HG02885 (cell line): ENCODE measurements around the gene ARHGEF37.
A peak's percentile ranks its signal among the peaks of the same experiment; 100 is the strongest.
"Not testable (repeated sequence)": the region's sequence is repeated elsewhere in the genome, so short reads cannot be mapped to it uniquely, and the experiment has no call there.

ENCODE experiments used
- ATAC-seq: cut with Tn5 transposase; IDR thresholded peaks from one replicate; pipeline ENCODE4 v1.9.1; 2021; ENCODE audit warnings: mild to moderate bottlenecking; ENCODE audit not compliant: unreplicated experiment, poor library complexity

The ARHGEF37 gene

GRCh38 chr5:149564542-149565140, 16.7 kb upstream of the ARHGEF37 start:
- ATAC-seq, result peak; percentile 93

- ATAC-seq, result no peak
Measured at GRCh38 chr5:149567226-149567625, 14.1 kb upstream of the ARHGEF37 start.

- ATAC-seq, result no peak
Measured at GRCh38 chr5:149572170-149572569, 9.1 kb upstream of the ARHGEF37 start.

GRCh38 chr5:149572576-149573231, 8.6 kb upstream of the ARHGEF37 start:
- no peak for ATAC-seq

GRCh38 chr5:149575131-149575530, 6.2 kb upstream of the ARHGEF37 start:
- ATAC-seq, result no peak

GRCh38 chr5:149576021-149576420, 5.3 kb upstream of the ARHGEF37 start:
- no peak for ATAC-seq

GRCh38 chr5:149578896-149579295, 2.4 kb upstream of the ARHGEF37 start:
- ATAC-seq, result no peak

- no peak for ATAC-seq
Measured at GRCh38 chr5:149580808-149581191, 498 bp upstream of the ARHGEF37 start.

GRCh38 chr5:149581931-149582768, 852 bp downstream of the ARHGEF37 start:
- no peak for ATAC-seq

- ATAC-seq, result no peak
Measured at GRCh38 chr5:149583394-149583793, 2.1 kb downstream of the ARHGEF37 start.

- ATAC-seq, result no peak
Measured at GRCh38 chr5:149584121-149584520, 2.8 kb downstream of the ARHGEF37 start.

GRCh38 chr5:149585910-149586309, 4.6 kb downstream of the ARHGEF37 start:
- no peak for ATAC-seq

- no peak for ATAC-seq
Measured at GRCh38 chr5:149586708-149587318, 5.5 kb downstream of the ARHGEF37 start.

- no peak for ATAC-seq
Measured at GRCh38 chr5:149588936-149589335, 7.6 kb downstream of the ARHGEF37 start.

- no peak for ATAC-seq
Measured at GRCh38 chr5:149593370-149593769, 12.1 kb downstream of the ARHGEF37 start.

- ATAC-seq, result no peak
Measured at GRCh38 chr5:149594206-149594895, 13.1 kb downstream of the ARHGEF37 start.

GRCh38 chr5:149595105-149595504, 13.8 kb downstream of the ARHGEF37 start:
- not testable (repeated sequence) for ATAC-seq

GRCh38 chr5:149596712-149597111, 15.4 kb downstream of the ARHGEF37 start:
- no peak for ATAC-seq

- no peak for ATAC-seq
Measured at GRCh38 chr5:149597618-149598017, 16.3 kb downstream of the ARHGEF37 start.

- ATAC-seq, result not testable (repeated sequence)
Measured at GRCh38 chr5:149598234-149598633, 16.9 kb downstream of the ARHGEF37 start.
